IMR-90 (cell line): ENCODE measurements around the gene HERPUD1. TPM values are rescaled to one million over a fixed set of nuclear protein-coding genes. Genes with fewer than 3 reads are reported as not detected.

Source experiments
- ATAC-seq: fragments of 200-7000 bp; cut with Tn5 transposase; 2 replicates; pipeline ENCODE4 v1.9.1; 2020; ENCODE audit warnings: low read depth, mild to moderate bottlenecking, moderate library complexity
- BruUV-seq: library from RNA; stranded (reverse); fragments of 400-500 nt; replicated peaks from 2 replicates; lab custom pipeline; 2021; lab: Mats Ljungman, UMichigan
- CTCF ChIA-PET: fragments of 300-600 bp; formaldehyde crosslinking; extraction: SDS; loops from one replicate; lab custom pipeline; 2021; ENCODE audit warnings: antibody characterized with exemption; lab: Yijun Ruan, JAX
- POLR2A ChIA-PET: fragments of 300-600 bp; sonication (Branson Sonifier 250); formaldehyde crosslinking; loops from one replicate; lab custom pipeline; 2022; ENCODE audit warnings: antibody characterized with exemption; ENCODE audit not compliant: unreplicated experiment; lab: Charles Lee
- DNase-seq: peaks from one replicate; pipeline ENCODE4 v3.0.0; 2013
- H2AFZ ChIP-seq: replicated peaks from 2 replicates; pipeline ENCODE3; 2013; ENCODE audit warnings: low read length, mild to moderate bottlenecking; ENCODE audit not compliant: poor library complexity
- H2AK5ac ChIP-seq: 2 replicates; pipeline ENCODE4 v1.6.1; 2013; ENCODE audit warnings: low read depth, low read length, inconsistent platforms
- H2AK9ac ChIP-seq: replicated peaks from 2 replicates; pipeline ENCODE3; 2013; ENCODE audit warnings: mild to moderate bottlenecking, low read depth, low read length, moderate library complexity; ENCODE audit not compliant: poor library complexity
- H2BK120ac ChIP-seq: 2 replicates; pipeline ENCODE4 v1.6.1; 2013; ENCODE audit warnings: low read depth, low read length, inconsistent platforms
- H2BK15ac ChIP-seq: 3 replicates; pipeline ENCODE4 v1.6.1; 2013; ENCODE audit warnings: low read depth, low read length, inconsistent platforms
- H2BK20ac ChIP-seq: 2 replicates; pipeline ENCODE4 v1.6.1; 2013; ENCODE audit warnings: low read depth, mild to moderate bottlenecking, inconsistent platforms, low read length, moderate library complexity
- H2BK5ac ChIP-seq: 2 replicates; pipeline ENCODE4 v1.6.1; 2013; ENCODE audit warnings: mild to moderate bottlenecking, low read depth, low read length, inconsistent platforms; ENCODE audit not compliant: poor library complexity, severe bottlenecking
- H3K14ac ChIP-seq: replicated peaks from 2 replicates; pipeline ENCODE4 v1.6.1; 2013; ENCODE audit warnings: low read depth, low read length, inconsistent platforms
- H3K18ac ChIP-seq: 2 replicates; pipeline ENCODE4 v1.6.1; 2013; ENCODE audit warnings: low read depth, low read length, control low read depth
- H3K23ac ChIP-seq: 2 replicates; pipeline ENCODE4 v1.6.1; 2013; ENCODE audit warnings: low read depth, low read length, inconsistent platforms
- H3K27ac ChIP-seq: 2 replicates; pipeline ENCODE4 v1.5.1; 2013; ENCODE audit warnings: mild to moderate bottlenecking, control low read depth, low read length; ENCODE audit not compliant: insufficient read depth
- H3K27me3 ChIP-seq: 2 replicates; pipeline ENCODE4 v1.6.1; 2013; ENCODE audit warnings: low read length; ENCODE audit not compliant: control insufficient read depth, insufficient read depth
- H3K36me3 ChIP-seq: 2 replicates; pipeline ENCODE4 v1.6.1; 2013; ENCODE audit warnings: low read length, mixed read lengths; ENCODE audit not compliant: control insufficient read depth, insufficient read depth
- H3K4ac ChIP-seq: 2 replicates; pipeline ENCODE4 v1.6.1; 2013; ENCODE audit warnings: low read depth, low read length, inconsistent platforms
- H3K4me1 ChIP-seq: 2 replicates; pipeline ENCODE4 v1.6.1; 2013; ENCODE audit warnings: low read length, mixed read lengths; ENCODE audit not compliant: control insufficient read depth, insufficient read depth
- H3K4me2 ChIP-seq: 2 replicates; pipeline ENCODE4 v1.6.1; 2013; ENCODE audit warnings: low read depth, mild to moderate bottlenecking, control low read depth, low read length, moderate library complexity
- H3K4me3 ChIP-seq: 2 replicates; pipeline ENCODE4 v1.5.1; 2013; ENCODE audit warnings: low read depth, mild to moderate bottlenecking, control low read depth, low read length, moderate library complexity; ENCODE audit not compliant: insufficient read depth
- H3K56ac ChIP-seq: 2 replicates; pipeline ENCODE4 v1.6.1; 2013; ENCODE audit warnings: low read length, inconsistent platforms; ENCODE audit not compliant: insufficient read depth; ENCODE audit errors: extremely low read depth
- H3K79me1 ChIP-seq, 2 experiments: 2 replicates each; pipeline ENCODE4 v1.6.1; 2013; ENCODE audit warnings: low read length in 2 of 2, inconsistent platforms in 1 of 2, low read depth in 1 of 2
- H3K9ac ChIP-seq: 2 replicates; pipeline ENCODE4 v1.6.1; 2013; ENCODE audit warnings: low read depth, low read length, control low read depth
- H3K9me1 ChIP-seq: 2 replicates; pipeline ENCODE4 v1.6.1; 2013; ENCODE audit warnings: low read length, inconsistent platforms; ENCODE audit not compliant: insufficient read depth
- H3K9me3 ChIP-seq: 2 replicates; pipeline ENCODE4 v1.6.1; 2013; ENCODE audit warnings: low read length; ENCODE audit not compliant: control insufficient read depth, insufficient read depth
- H4K20me1 ChIP-seq: 2 replicates; pipeline ENCODE4 v1.6.1; 2013; ENCODE audit warnings: low read length, inconsistent platforms; ENCODE audit not compliant: insufficient read depth
- H4K5ac ChIP-seq: 2 replicates; pipeline ENCODE4 v1.6.1; 2013; ENCODE audit warnings: mild to moderate bottlenecking, low read depth, low read length, control low read depth
- H4K8ac ChIP-seq, 2 experiments: 2 replicates each; pipeline ENCODE4 v1.6.1; 2013; ENCODE audit warnings: low read depth in 2 of 2, low read length in 2 of 2, control low read depth in 1 of 2, inconsistent platforms in 1 of 2
- H4K91ac ChIP-seq: 2 replicates; pipeline ENCODE4 v1.6.1; 2013; ENCODE audit warnings: low read depth, low read length, inconsistent platforms; ENCODE audit not compliant: insufficient read depth
- CHD1 ChIP-seq: IDR thresholded peaks from 2 replicates; pipeline ENCODE4 v1.6.1; 2012; ENCODE audit warnings: low read depth, low read length, improper control_type of control experiment
- FOS ChIP-seq: fragments of 150-350 bp; IDR thresholded peaks from 2 replicates; pipeline ENCODE4 v1.6.1; 2016; ENCODE audit warnings: low read depth, low read length
- MAFK ChIP-seq: IDR thresholded peaks from 2 replicates; pipeline ENCODE4 v1.6.1; 2012; ENCODE audit warnings: low read depth, low read length, improper control_type of control experiment
- MXI1 ChIP-seq: IDR thresholded peaks from 2 replicates; pipeline ENCODE4 v1.6.1; 2012; ENCODE audit warnings: low read depth, mild to moderate bottlenecking, low read length, moderate library complexity, borderline replicate concordance
- NFE2L2 ChIP-seq: fragments of 150-350 bp; IDR thresholded peaks from 2 replicates; pipeline ENCODE4 v1.6.1; 2016; ENCODE audit warnings: low read depth, mild to moderate bottlenecking, low read length
- RFX5 ChIP-seq: IDR thresholded peaks from 2 replicates; pipeline ENCODE4 v1.8.0; 2012; ENCODE audit warnings: low read depth, mild to moderate bottlenecking, low read length, moderate library complexity
- WGBS, 2 experiments: methylation state at CpG; one replicate each; pipeline versions ENCODE4 v1.1.5 to v1.1.7; 2013; ENCODE audit warnings: missing lambda C conversion rate in 2 of 2; ENCODE audit not compliant: insufficient read length in 1 of 2; ENCODE audit errors: extremely low coverage in 2 of 2; 5-methylcytosine and 5-hydroxymethylcytosine counted together
- dilution Hi-C: fragments of 300-500 bp; cut with HindIII; formaldehyde crosslinking; loops from one replicate; pipeline ENCODE4 v1.14.3; 2018; ENCODE audit warnings: low sequenced_read_pairs; ENCODE audit not compliant: unreplicated experiment
- in situ Hi-C: fragments of 300-500 bp; cut with MboI; formaldehyde crosslinking; loops from 3 replicates; pipeline ENCODE4 v1.14.3; 2019; ENCODE audit warnings: low sequenced_read_pairs, inconsistent platforms, mixed read lengths
- intact Hi-C: fragments of 100-400 bp; cut with micrococcal nuclease; formaldehyde crosslinking; loops from 2 replicates; pipeline ENCODE4 v1.10.0; 2022
- polyA plus RNA-seq, 3 experiments: library from polyadenylated mRNA; depleted of rRNA; stranded (reverse); fragments of >200 nt; gene quantifications; 2 replicates each; pipeline ENCODE4 v1.2.3, GENCODE V29; 2012; ENCODE audit warnings: low replicate concordance in 1 of 3
- total RNA-seq: library from RNA; depleted of rRNA; stranded (reverse); fragments of >200 nt; gene quantifications from 2 replicates; pipeline ENCODE4 v1.2.3, GENCODE V29; 2012

The HERPUD1 gene
- total and polyA plus RNA-seq, 2 of the 4 experiments (the other 2 are of a cell fraction): 130 to 148 TPM

DNA sequence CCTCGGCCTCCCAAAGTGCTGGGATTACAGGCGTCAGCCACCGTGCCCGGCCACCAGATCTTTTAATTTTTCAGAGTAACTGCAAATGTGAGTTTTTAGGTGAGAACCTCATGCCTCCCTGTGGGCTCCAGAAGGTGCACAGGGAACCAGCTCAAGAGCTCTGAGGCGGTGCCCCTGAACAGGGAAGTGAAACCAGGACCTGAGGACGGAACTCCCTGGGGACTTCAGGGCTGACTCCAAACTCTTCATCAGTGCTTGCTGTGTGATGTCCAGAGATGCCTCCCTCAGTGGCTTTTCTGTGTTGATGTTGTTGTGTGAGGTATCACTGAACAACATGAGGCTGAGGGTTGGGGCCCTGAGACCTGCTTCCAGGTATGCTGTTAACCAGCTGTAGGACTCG lies 43.1 kb upstream of the HERPUD1 start:
- ChIA-PET CTCF (no interaction called here), POLR2A (no interaction called here)
- H3K4me1 ChIP-seq: no peaks in the 10 kb centered on the region
- H4K5ac ChIP-seq: no peak overlapping the region
- no peak overlapping the region for H2BK15ac ChIP-seq
- in situ Hi-C loops (no loop called here), intact Hi-C loops (no loop called here), dilution Hi-C loops (no loop called here)
- no peak for DNase-seq
- H3K4me3 ChIP-seq: no peak overlapping the region
- no peak overlapping the region for H4K91ac ChIP-seq
- no peak overlapping the region for H3K9ac ChIP-seq
- no peak for ATAC-seq
- no peak overlapping the region for H3K14ac ChIP-seq
- no peak overlapping the region for H4K8ac ChIP-seq
- H2AK5ac ChIP-seq: no peak overlapping the region
- H3K27me3 ChIP-seq: peaks cover 10% of the 10 kb centered on the region
- no peak overlapping the region for H3K56ac ChIP-seq
- H3K4ac ChIP-seq: no peak overlapping the region
- H3K36me3 ChIP-seq: no peaks in the 10 kb centered on the region
- no peak overlapping the region for H3K4me2 ChIP-seq
- no peak overlapping the region for H2BK120ac ChIP-seq
- no peak overlapping the region for H2AFZ ChIP-seq
- WGBS, 2 experiments: 100% methylated on average over 1 of the region's 7 CpGs; no CpG with 5 or more reads in 1 of the 2 experiments
- no peaks in the 10 kb centered on the region for H3K9me3 ChIP-seq
- H4K20me1 ChIP-seq: no peaks in the 10 kb centered on the region
- no peak overlapping the region for H2AK9ac ChIP-seq
- no peak overlapping the region for H2BK5ac ChIP-seq
- no peak overlapping the region for H2BK20ac ChIP-seq
- no peak overlapping the region for H3K23ac ChIP-seq
- H3K18ac ChIP-seq: no peak overlapping the region
- H3K79me1 ChIP-seq: no peaks in the 10 kb centered on the region
- BruUV-seq: no TSS peak
- TF ChIP-seq MXI1 (no peak), CHD1 (no peak), RFX5 (no peak), MAFK (no peak), NFE2L2 (no peak), FOS (no peak)
- no peaks in the 10 kb centered on the region for H3K9me1 ChIP-seq
- H3K27ac ChIP-seq: no peak overlapping the region
